Measurements from ENCODE around the gene VASN.

VASN gene

GRCh38 chr16:4365615-4366014, 6.0 kb upstream of the VASN start:
- H3K36me3 Mint-ChIP-seq (ENCODE audit: low read depth) = no peaks in the 10 kb centered on the region
- no peak overlapping the region for H3K27ac Mint-ChIP-seq
- peaks cover 28% of the 10 kb centered on the region for H3K4me1 Mint-ChIP-seq
- no peak for TF ChIP-seq CTCF (IDR thresholded peaks at IDR 0.05)
- H3K9me3 Mint-ChIP-seq = no peaks in the 10 kb centered on the region
- no peak for DNase-seq
- H3K4me3 Mint-ChIP-seq = no peak overlapping the region
- H3K27me3 Mint-ChIP-seq (ENCODE audit: low read depth, poor library complexity) = no peaks in the 10 kb centered on the region

- DNase-seq = no peak
- Mint-ChIP-seq H3K27me3 (ENCODE audit: low read depth, poor library complexity) (no peaks in the 10 kb centered on the region), H3K27ac (no peak overlapping the region), H3K36me3 (ENCODE audit: low read depth) (no peaks in the 10 kb centered on the region), H3K4me3 (no peak overlapping the region), H3K9me3 (no peaks in the 10 kb centered on the region), H3K4me1 (peaks cover 32% of the 10 kb centered on the region)
- no peak for TF ChIP-seq CTCF (IDR thresholded peaks at IDR 0.05)
Observed at GRCh38 chr16:4366016-4366415, 5.6 kb upstream of the VASN start.

GRCh38 chr16:4367393-4367856, 4.2 kb upstream of the VASN start:
- Mint-ChIP-seq H3K4me1 (peaks cover 36% of the 10 kb centered on the region), H3K27me3 (ENCODE audit: low read depth, poor library complexity) (no peaks in the 10 kb centered on the region), H3K9me3 (no peaks in the 10 kb centered on the region), H3K4me3 (no peak overlapping the region), H3K36me3 (ENCODE audit: low read depth) (no peaks in the 10 kb centered on the region), H3K27ac (no peak overlapping the region)
- DNase-seq = no peak
- TF ChIP-seq CTCF (IDR thresholded peaks at IDR 0.05) = no peak

- H3K4me1 Mint-ChIP-seq = peaks cover 47% of the 10 kb centered on the region
- no peaks in the 10 kb centered on the region for H3K9me3 Mint-ChIP-seq
- no peaks in the 10 kb centered on the region for H3K27me3 Mint-ChIP-seq (ENCODE audit: low read depth, poor library complexity)
- no peaks in the 10 kb centered on the region for H3K36me3 Mint-ChIP-seq (ENCODE audit: low read depth)
- H3K4me3 Mint-ChIP-seq = no peak overlapping the region
- TF ChIP-seq CTCF (IDR thresholded peaks at IDR 0.05) = no peak
- no peak overlapping the region for H3K27ac Mint-ChIP-seq
- no peak for DNase-seq
Observed at GRCh38 chr16:4369007-4369733, 2.5 kb upstream of the VASN start.

GRCh38 chr16:4370151-4370550, 1.5 kb upstream of the VASN start:
- DNase-seq = no peak
- H3K27me3 Mint-ChIP-seq (ENCODE audit: low read depth, poor library complexity) = no peaks in the 10 kb centered on the region
- no peaks in the 10 kb centered on the region for H3K9me3 Mint-ChIP-seq
- H3K4me3 Mint-ChIP-seq = no peak overlapping the region
- no peaks in the 10 kb centered on the region for H3K36me3 Mint-ChIP-seq (ENCODE audit: low read depth)
- peaks cover 52% of the 10 kb centered on the region for H3K4me1 Mint-ChIP-seq
- no peak overlapping the region for H3K27ac Mint-ChIP-seq
- TF ChIP-seq CTCF (IDR thresholded peaks at IDR 0.05) = no peak

All from nephron progenitor cell (in vitro differentiated cells).